ENCODE data around the gene DNAJA3.

DNA sequence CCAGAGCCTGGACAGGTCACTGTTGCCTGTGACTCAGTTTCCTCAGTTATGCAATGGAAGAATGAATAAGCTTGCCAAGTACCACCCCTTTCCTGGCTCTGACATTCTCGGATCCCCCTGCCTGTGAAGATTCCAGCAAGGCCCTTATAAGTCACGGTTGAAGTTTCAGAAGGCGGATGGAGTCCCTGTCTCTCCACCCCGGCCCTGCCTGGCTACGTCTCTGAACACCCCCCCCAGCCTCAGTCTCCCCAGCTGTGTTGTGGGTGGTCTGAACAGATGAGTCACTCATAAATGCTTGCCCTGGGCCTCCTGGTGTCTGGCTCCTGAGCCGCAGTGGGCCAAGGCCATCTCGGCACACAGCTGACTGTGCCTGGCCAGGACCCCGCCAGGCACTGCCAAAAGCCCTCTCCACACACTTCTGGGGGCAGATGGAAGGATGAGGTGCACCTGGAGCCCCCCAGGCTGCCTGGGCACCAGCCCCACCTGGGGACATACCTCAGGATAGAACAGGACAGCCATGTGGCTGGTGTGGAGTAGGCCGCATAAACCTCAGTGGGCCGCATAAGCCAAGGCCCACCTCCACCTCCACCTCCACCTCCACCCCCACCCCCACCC lies 38.6 kb upstream of the DNAJA3 start:
- TF ChIP-seq, protein P1, sequence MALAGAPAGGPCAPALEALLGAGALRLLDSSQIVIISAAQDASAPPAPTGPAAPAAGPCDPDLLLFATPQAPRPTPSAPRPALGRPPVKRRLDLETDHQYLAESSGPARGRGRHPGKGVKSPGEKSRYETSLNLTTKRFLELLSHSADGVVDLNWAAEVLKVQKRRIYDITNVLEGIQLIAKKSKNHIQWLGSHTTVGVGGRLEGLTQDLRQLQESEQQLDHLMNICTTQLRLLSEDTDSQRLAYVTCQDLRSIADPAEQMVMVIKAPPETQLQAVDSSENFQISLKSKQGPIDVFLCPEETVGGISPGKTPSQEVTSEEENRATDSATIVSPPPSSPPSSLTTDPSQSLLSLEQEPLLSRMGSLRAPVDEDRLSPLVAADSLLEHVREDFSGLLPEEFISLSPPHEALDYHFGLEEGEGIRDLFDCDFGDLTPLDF (CRISPR knock-in tag; IDR thresholded peaks at IDR 0.05), result no peak
- no peak for TF ChIP-seq MEIS2 (IDR thresholded peaks at IDR 0.05; ENCODE audit: partially characterized antibody)
- TF ChIP-seq, protein P2, sequence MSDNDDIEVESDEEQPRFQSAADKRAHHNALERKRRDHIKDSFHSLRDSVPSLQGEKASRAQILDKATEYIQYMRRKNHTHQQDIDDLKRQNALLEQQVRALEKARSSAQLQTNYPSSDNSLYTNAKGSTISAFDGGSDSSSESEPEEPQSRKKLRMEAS (CRISPR knock-in tag; IDR thresholded peaks at IDR 0.05), result no peak
- TF ChIP-seq, protein P3, sequence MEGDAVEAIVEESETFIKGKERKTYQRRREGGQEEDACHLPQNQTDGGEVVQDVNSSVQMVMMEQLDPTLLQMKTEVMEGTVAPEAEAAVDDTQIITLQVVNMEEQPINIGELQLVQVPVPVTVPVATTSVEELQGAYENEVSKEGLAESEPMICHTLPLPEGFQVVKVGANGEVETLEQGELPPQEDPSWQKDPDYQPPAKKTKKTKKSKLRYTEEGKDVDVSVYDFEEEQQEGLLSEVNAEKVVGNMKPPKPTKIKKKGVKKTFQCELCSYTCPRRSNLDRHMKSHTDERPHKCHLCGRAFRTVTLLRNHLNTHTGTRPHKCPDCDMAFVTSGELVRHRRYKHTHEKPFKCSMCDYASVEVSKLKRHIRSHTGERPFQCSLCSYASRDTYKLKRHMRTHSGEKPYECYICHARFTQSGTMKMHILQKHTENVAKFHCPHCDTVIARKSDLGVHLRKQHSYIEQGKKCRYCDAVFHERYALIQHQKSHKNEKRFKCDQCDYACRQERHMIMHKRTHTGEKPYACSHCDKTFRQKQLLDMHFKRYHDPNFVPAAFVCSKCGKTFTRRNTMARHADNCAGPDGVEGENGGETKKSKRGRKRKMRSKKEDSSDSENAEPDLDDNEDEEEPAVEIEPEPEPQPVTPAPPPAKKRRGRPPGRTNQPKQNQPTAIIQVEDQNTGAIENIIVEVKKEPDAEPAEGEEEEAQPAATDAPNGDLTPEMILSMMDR (IDR thresholded peaks at IDR 0.05 in 2 of 3, conservative IDR thresholded peaks at IDR 0.05 in 1 of 3; ENCODE audit: insufficient read depth in 2 of 3, low read depth in 1 of 3, low read length in 3 of 3), result no peak
- TF ChIP-seq TCF3 (CRISPR knock-in tag; IDR thresholded peaks at IDR 0.05), result no peak
- no peak for TF ChIP-seq MEF2A (IDR thresholded peaks at IDR 0.05; ENCODE audit: control insufficient read depth, low read depth, low read length)
- TF ChIP-seq LEF1 (IDR thresholded peaks at IDR 0.05), result no peak
- TF ChIP-seq ZNF707 (CRISPR knock-in tag; conservative IDR thresholded peaks at IDR 0.05), result no peak
